Tibial artery (tissue), 4 donors: ENCODE measurements around the gene MARCKS.

Source experiments
- DNase-seq, 2 donors: peaks; one replicate each; pipeline ENCODE4 v3.0.0-alpha.2; 2019
- H3K27ac ChIP-seq, 2 donors: fragments of 200-600 bp; sonication (generic) in 1 of 2; 1 replicate in 1 of 2; 2 replicates in 1 of 2; pipeline ENCODE4 v1.5.1; 2018 to 2019; ENCODE audit warnings: mild to moderate bottlenecking in 1 of 2
- H3K27me3 ChIP-seq, 2 donors: fragments of 200-600 bp; sonication (generic) in 1 of 2; one replicate each; pipeline versions ENCODE4 v1.5.1 to v1.6.0; 2016 to 2019
- H3K36me3 ChIP-seq, 3 donors: fragments of 200-600 bp; sonication (generic) in 2 of 3; one replicate each; pipeline ENCODE4 v1.5.1; 2016 to 2019; ENCODE audit warnings: mild to moderate bottlenecking in 2 of 3
- H3K4me1 ChIP-seq, 4 donors: fragments of 200-600 bp; sonication (generic) in 2 of 4; 1 replicate in 3 of 4; 2 replicates in 1 of 4; pipeline ENCODE4 v1.5.1; 2016 to 2019
- H3K4me3 ChIP-seq, 2 donors: fragments of 200-600 bp; sonication (generic) in 1 of 2; 1 replicate in 1 of 2; 2 replicates in 1 of 2; pipeline ENCODE4 v1.5.1; 2018 to 2019; ENCODE audit warnings: mild to moderate bottlenecking in 2 of 2
- H3K9me3 ChIP-seq, 3 donors: fragments of 200-600 bp; sonication (generic) in 1 of 3; one replicate each; pipeline ENCODE4 v1.5.1; 2016 to 2019
- CTCF ChIP-seq, 2 experiments: fragments of 200-600 bp in 1 of 2; fragments of 450-650 bp in 1 of 2; IDR thresholded peaks; one replicate each; pipeline ENCODE4 v1.5.1; 2017 to 2019; ENCODE audit warnings: antibody characterized with exemption in 2 of 2, mild to moderate bottlenecking in 1 of 2, moderate library complexity in 1 of 2
- intact Hi-C: fragments of 100-400 bp; cut with DNase I; formaldehyde crosslinking; loops from one replicate; pipeline ENCODE4 v1.15.0; 2023; ENCODE audit warnings: low total_unique reads

Gene MARCKS

GRCh38 chr6:113854531-113855499, 2.3 kb upstream of the MARCKS start:
- TF ChIP-seq CTCF (IDR thresholded peaks at IDR 0.05): no peak
- Histone ChIP-seq H3K27me3 (no peaks in the 10 kb centered on the region), H3K9me3 (no peaks in the 10 kb centered on the region), H3K27ac (peak overlapping the region; percentile 93 to 99), H3K36me3 (no peaks in the 10 kb centered on the region), H3K4me1 (peaks cover 0 to 10% (median 3%) of the 10 kb centered on the region in 4 donors), H3K4me3 (peak overlapping the region; percentile 61 to 77)
- DNase-seq: peak; percentile 63 to 82
- intact Hi-C loops: loop anchor here (5.0 to 10.0 kb wide), 2 partner anchors 438 to 1070 kb away; no protein-coding TSS in a partner anchor

GRCh38 chr6:113855500-113856374, 1.4 kb upstream of the MARCKS start:
- TF ChIP-seq CTCF (IDR thresholded peaks at IDR 0.05): no peak
- Histone ChIP-seq H3K36me3 (no peaks in the 10 kb centered on the region), H3K4me1 (peaks cover 0 to 10% (median 3%) of the 10 kb centered on the region in 4 donors), H3K27me3 (no peaks in the 10 kb centered on the region), H3K27ac (peak overlapping the region; percentile 93 to 99), H3K9me3 (no peaks in the 10 kb centered on the region), H3K4me3 (peak overlapping the region; percentile 61 to 77)
- intact Hi-C loops: loop anchor here (5.0 to 10.0 kb wide), 2 partner anchors 438 to 1071 kb away; no protein-coding TSS in a partner anchor
- DNase-seq: peak in 1 of 2 donors; percentile 23

- Histone ChIP-seq H3K27me3 (no peaks in the 10 kb centered on the region), H3K9me3 (no peaks in the 10 kb centered on the region), H3K27ac (peak overlapping the region; percentile 93 to 99), H3K4me3 (peak overlapping the region; percentile 61 to 77), H3K36me3 (no peaks in the 10 kb centered on the region), H3K4me1 (peaks cover 0 to 10% (median 3%) of the 10 kb centered on the region in 4 donors)
- no peak for TF ChIP-seq CTCF (IDR thresholded peaks at IDR 0.05)
- no peak for DNase-seq
- intact Hi-C loops: loop anchor here (5.0 to 10.0 kb wide), 2 partner anchors 439 to 1071 kb away; no protein-coding TSS in a partner anchor
These were observed 845 bp upstream of the MARCKS start for GRCh38 chr6:113856375-113856624.

DNA sequence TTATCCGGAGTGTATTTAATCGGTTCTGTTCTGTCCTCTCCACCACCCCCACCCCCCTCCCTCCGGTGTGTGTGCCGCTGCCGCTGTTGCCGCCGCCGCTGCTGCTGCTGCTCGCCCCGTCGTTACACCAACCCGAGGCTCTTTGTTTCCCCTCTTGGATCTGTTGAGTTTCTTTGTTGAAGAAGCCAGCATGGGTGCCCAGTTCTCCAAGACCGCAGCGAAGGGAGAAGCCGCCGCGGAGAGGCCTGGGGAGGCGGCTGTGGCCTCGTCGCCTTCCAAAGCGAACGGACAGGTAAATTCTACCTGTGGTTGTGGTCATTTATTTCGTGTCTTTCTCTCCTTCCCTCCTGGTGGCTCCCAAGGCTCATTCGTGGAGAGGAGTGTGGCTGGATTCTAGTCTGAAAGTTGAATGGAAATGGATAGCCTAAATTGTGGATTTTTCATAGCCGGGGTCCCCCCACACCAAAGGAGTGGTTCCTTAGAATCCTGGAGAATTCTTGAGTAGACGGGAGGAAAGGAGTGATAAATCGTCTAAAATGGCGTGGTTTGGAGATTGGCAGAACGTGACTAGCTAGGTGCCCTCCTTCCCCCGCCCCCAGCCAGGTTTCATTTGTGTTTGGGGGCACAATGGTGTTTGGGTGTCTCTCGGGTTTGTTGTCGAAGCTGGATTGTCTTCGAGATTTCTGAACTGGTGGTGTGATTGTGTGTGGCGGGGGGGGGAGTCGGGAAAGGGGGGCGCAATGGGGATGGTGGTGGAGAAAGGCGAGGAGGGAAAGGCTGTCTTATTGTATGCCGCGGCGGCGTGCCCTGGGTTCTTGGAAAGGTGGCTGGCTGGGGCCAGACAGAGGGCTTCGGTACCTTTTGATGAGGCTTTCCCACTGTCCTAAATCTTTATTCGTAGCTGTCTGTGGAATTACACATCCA, 673 bp downstream of the MARCKS start:
- Histone ChIP-seq H3K27me3 (no peaks in the 10 kb centered on the region), H3K27ac (peak overlapping the region; percentile 93 to 99), H3K4me3 (peak overlapping the region; percentile 61 to 77), H3K4me1 (peaks cover 0 to 20% (median 5%) of the 10 kb centered on the region in 4 donors), H3K9me3 (no peaks in the 10 kb centered on the region), H3K36me3 (no peaks in the 10 kb centered on the region)
- no peak for TF ChIP-seq CTCF (IDR thresholded peaks at IDR 0.05)
- peak; percentile 51 to 73 for DNase-seq
- intact Hi-C loops: loop anchor here (5.0 to 10.0 kb wide), 2 partner anchors 441 to 1073 kb away; no protein-coding TSS in a partner anchor
